H1 (cell line): ENCODE data around the gene CIROP. TPM values are rescaled to one million over a fixed set of nuclear protein-coding genes. Genes with fewer than 3 reads are reported as not detected.
A peak's percentile ranks its signal among the peaks of the same experiment; 100 is the strongest.

Experiments used
- CTCF ChIA-PET: fragments of 300-600 bp; sonication (Branson Sonifier 250); formaldehyde crosslinking; loops from one replicate; lab custom pipeline; 2021; ENCODE audit not compliant: partially characterized antibody; lab: Charles Lee
- POLR2A ChIA-PET: fragments of 300-600 bp; sonication (Branson Sonifier 250); formaldehyde crosslinking; loops from one replicate; lab custom pipeline; 2021; ENCODE audit warnings: inconsistent platforms; ENCODE audit not compliant: partially characterized antibody; lab: Charles Lee
- DNase-seq, 2 experiments: peaks; one replicate each; pipeline versions ENCODE4 v3.0.0 to v3.0.0-alpha.2; 2010 to 2022; ENCODE audit warnings: low spot score in 2 of 2, low read depth in 1 of 2, mixed read lengths in 1 of 2
- FAIRE-seq: peaks from 2 replicates; lab custom pipeline; 2011; peaks lifted over from hg19 to GRCh38; lab: Jason Lieb, UNC
- H2AFZ ChIP-seq: 2 replicates; pipeline ENCODE4 v1.8.1; 2012; ENCODE audit warnings: low read length, inconsistent platforms
- H2AK5ac ChIP-seq: 2 replicates; pipeline ENCODE4 v1.6.1; 2013; ENCODE audit warnings: low read depth, low read length
- H2BK120ac ChIP-seq: replicated peaks from 2 replicates; pipeline ENCODE3; 2013; ENCODE audit warnings: low read depth, low read length, inconsistent platforms
- H2BK12ac ChIP-seq: 2 replicates; pipeline ENCODE4 v1.6.1; 2013; ENCODE audit warnings: low read depth, low read length
- H2BK15ac ChIP-seq: 2 replicates; pipeline ENCODE4 v1.6.1; 2013; ENCODE audit warnings: low read length
- H2BK20ac ChIP-seq: 2 replicates; pipeline ENCODE4 v1.6.1; 2013; ENCODE audit warnings: low read length
- H2BK5ac ChIP-seq: 2 replicates; pipeline ENCODE4 v1.6.1; 2013; ENCODE audit warnings: low read depth, low read length
- H3K14ac ChIP-seq: 2 replicates; pipeline ENCODE4 v1.6.1; 2013; ENCODE audit warnings: inconsistent platforms; ENCODE audit not compliant: insufficient read length
- H3K18ac ChIP-seq: 2 replicates; pipeline ENCODE4 v1.6.1; 2013; ENCODE audit warnings: low read length; ENCODE audit errors: extremely low read depth
- H3K23ac ChIP-seq: 2 replicates; pipeline ENCODE4 v1.6.1; 2013; ENCODE audit warnings: inconsistent platforms; ENCODE audit not compliant: insufficient read length
- H3K23me2 ChIP-seq: 2 replicates; pipeline ENCODE4 v1.6.1; 2013; ENCODE audit warnings: low read depth, low read length
- H3K27ac ChIP-seq: 2 replicates; pipeline ENCODE4 v1.6.1; 2011; ENCODE audit warnings: low read depth, low read length, inconsistent platforms
- H3K27me3 ChIP-seq, 4 experiments: replicated peaks in 1 of 4; 1 replicate in 1 of 4; 2 replicates in 3 of 4; pipeline versions ENCODE4 v1.6.1 to v1.8.1; 2011 to 2013; ENCODE audit warnings: low read length in 3 of 4, mild to moderate bottlenecking in 3 of 4, inconsistent platforms in 2 of 4, mixed read lengths in 2 of 4, moderate library complexity in 1 of 4; ENCODE audit not compliant: control insufficient read depth in 3 of 4, insufficient read depth in 3 of 4; ENCODE audit errors: extremely low read depth in 1 of 4
- H3K36me3 ChIP-seq, 4 experiments: 2 replicates each; pipeline versions ENCODE4 v1.6.1 to v1.8.1; 2011 to 2013; ENCODE audit warnings: mild to moderate bottlenecking in 4 of 4, low read length in 3 of 4, moderate library complexity in 2 of 4, control low read depth in 1 of 4, inconsistent platforms in 1 of 4; ENCODE audit not compliant: insufficient read depth in 4 of 4, control insufficient read depth in 2 of 4
- H3K4ac ChIP-seq: replicated peaks from 2 replicates; pipeline ENCODE3; 2013; ENCODE audit warnings: low read length, low read depth, mixed read lengths, inconsistent platforms; ENCODE audit not compliant: insufficient read length
- H3K4me1 ChIP-seq, 4 experiments: replicated peaks in 1 of 4; 1 replicate in 1 of 4; 2 replicates in 3 of 4; pipeline versions ENCODE4 v1.6.1 to v1.8.1; 2011 to 2013; ENCODE audit warnings: low read length in 3 of 4, inconsistent platforms in 2 of 4, mixed read lengths in 1 of 4; ENCODE audit not compliant: insufficient read depth in 4 of 4, control insufficient read depth in 3 of 4
- H3K4me2 ChIP-seq, 2 experiments: 2 replicates each; pipeline versions ENCODE4 v1.6.1 to v1.8.1; 2011 to 2013; ENCODE audit warnings: low read depth in 2 of 2, low read length in 2 of 2, control low read depth in 1 of 2, inconsistent platforms in 1 of 2, mild to moderate bottlenecking in 1 of 2; ENCODE audit not compliant: insufficient read depth in 1 of 2
- H3K4me3 ChIP-seq, 4 experiments: fragments of 200-600, 300-600 bp in 1 of 4; sonication (generic), shearing (Covaris generic), sonication (Bioruptor Twin) in 1 of 4; 2 replicates each; pipeline versions ENCODE4 v1.5.1 to v1.8.1; 2011 to 2016; ENCODE audit warnings: low read length in 4 of 4, low read depth in 3 of 4, control low read depth in 2 of 4, inconsistent platforms in 2 of 4, mild to moderate bottlenecking in 2 of 4, mixed read lengths in 1 of 4, moderate library complexity in 1 of 4; ENCODE audit not compliant: insufficient read depth in 2 of 4; ENCODE audit errors: extremely low read depth in 1 of 4
- H3K56ac ChIP-seq: replicated peaks from 2 replicates; pipeline ENCODE3; 2013; ENCODE audit warnings: low read depth, mild to moderate bottlenecking, mixed read lengths, low read length, inconsistent platforms; ENCODE audit not compliant: insufficient read length
- H3K79me1 ChIP-seq: 2 replicates; pipeline ENCODE4 v1.6.1; 2013; ENCODE audit warnings: low read depth, low read length, control low read depth
- H3K79me2 ChIP-seq, 2 experiments: 2 replicates each; pipeline versions ENCODE4 v1.6.1 to v1.8.1; 2012 to 2013; ENCODE audit warnings: low read length in 2 of 2, mild to moderate bottlenecking in 2 of 2, inconsistent platforms in 1 of 2; ENCODE audit not compliant: insufficient read depth in 2 of 2, control insufficient read depth in 1 of 2
- H3K9ac ChIP-seq, 4 experiments: replicated peaks in 1 of 4; 1 replicate in 1 of 4; 2 replicates in 3 of 4; pipeline versions ENCODE4 v1.6.1 to v1.8.1; 2011 to 2013; ENCODE audit warnings: low read depth in 3 of 4, low read length in 3 of 4, control low read depth in 2 of 4, mild to moderate bottlenecking in 2 of 4, moderate library complexity in 2 of 4, inconsistent platforms in 1 of 4; ENCODE audit errors: extremely low read depth in 1 of 4
- H3K9me3 ChIP-seq, 2 experiments: 2 replicates each; pipeline versions ENCODE4 v1.6.1 to v1.8.1; 2012 to 2013; ENCODE audit warnings: mild to moderate bottlenecking in 2 of 2, moderate library complexity in 2 of 2, control low read depth in 1 of 2, inconsistent platforms in 1 of 2, low read depth in 1 of 2, low read length in 1 of 2, mixed read lengths in 1 of 2; ENCODE audit not compliant: insufficient read depth in 2 of 2
- H4K20me1 ChIP-seq, 2 experiments: replicated peaks in 1 of 2; 2 replicates each; pipeline versions ENCODE3 to v1.8.1; 2011 to 2013; ENCODE audit warnings: inconsistent platforms in 2 of 2, low read length in 2 of 2, mild to moderate bottlenecking in 1 of 2; ENCODE audit not compliant: insufficient read depth in 2 of 2, control insufficient read depth in 1 of 2
- H4K5ac ChIP-seq: 2 replicates; pipeline ENCODE4 v1.6.1; 2013; ENCODE audit warnings: low read length, low read depth, mixed read lengths, inconsistent platforms; ENCODE audit not compliant: insufficient read length
- H4K8ac ChIP-seq: 2 replicates; pipeline ENCODE4 v1.8.0; 2013; ENCODE audit warnings: mild to moderate bottlenecking, moderate library complexity, low read length, inconsistent platforms; ENCODE audit not compliant: insufficient read depth; ENCODE audit errors: extremely low read depth
- H4K91ac ChIP-seq: replicated peaks from 2 replicates; pipeline ENCODE3; 2013; ENCODE audit warnings: low read length, mixed read lengths, inconsistent platforms; ENCODE audit not compliant: insufficient read length
- ATF3 ChIP-seq: IDR thresholded peaks from 2 replicates; pipeline ENCODE4 v1.6.1; 2011; ENCODE audit warnings: low read depth, mild to moderate bottlenecking, low read length; ENCODE audit not compliant: insufficient read depth
- CHD2 ChIP-seq: IDR thresholded peaks from 2 replicates; pipeline ENCODE4 v1.6.1; 2012; ENCODE audit warnings: low read length, improper control_type of control experiment
- CREB1 ChIP-seq: IDR thresholded peaks from 2 replicates; pipeline ENCODE4 v1.6.1; 2012; ENCODE audit warnings: inconsistent platforms
- HDAC2 ChIP-seq, 2 experiments: fragments of 300-600 bp in 1 of 2; sonication (generic) in 1 of 2; IDR thresholded peaks; 2 replicates each; pipeline ENCODE4 v1.6.1; 2011 to 2012; ENCODE audit warnings: low read depth in 2 of 2, low read length in 2 of 2, mild to moderate bottlenecking in 2 of 2, moderate library complexity in 2 of 2, borderline replicate concordance in 1 of 2, inconsistent platforms in 1 of 2
- SIN3A ChIP-seq, 2 experiments: IDR thresholded peaks in 1 of 2; conservative IDR thresholded peaks in 1 of 2; 2 replicates each; pipeline ENCODE4 v1.6.1; 2011 to 2012; ENCODE audit warnings: low read length in 2 of 2, improper control_type of control experiment in 1 of 2, low read depth in 1 of 2, mild to moderate bottlenecking in 1 of 2
- SIX5 ChIP-seq: IDR thresholded peaks from 2 replicates; pipeline ENCODE4 v1.6.1; 2011; ENCODE audit warnings: mild to moderate bottlenecking, low read depth, low read length
- SRF ChIP-seq: IDR thresholded peaks from 2 replicates; pipeline ENCODE4 v1.6.1; 2011; ENCODE audit warnings: mild to moderate bottlenecking, low read depth, low read length, moderate library complexity
- TBP ChIP-seq: IDR thresholded peaks from 2 replicates; pipeline ENCODE4 v1.6.1; 2011; ENCODE audit warnings: low read depth, low read length, improper control_type of control experiment
- WGBS, 2 experiments: shearing (Covaris generic) in 1 of 2; methylation state at CpG; one replicate each; pipeline versions ENCODE4 v1.1.6 to v1.1.7; 2013 to 2015; ENCODE audit warnings: low lambda C conversion rate in 2 of 2, mixed read lengths in 2 of 2, inconsistent platforms in 1 of 2, low coverage in 1 of 2, missing lambda C conversion rate in 1 of 2; ENCODE audit not compliant: insufficient replicate concordance in 2 of 2, insufficient coverage in 1 of 2, insufficient read length in 1 of 2; ENCODE audit errors: extremely low coverage in 1 of 2, missing lambda C conversion rate in 1 of 2; 5-methylcytosine and 5-hydroxymethylcytosine counted together
- polyA plus RNA-seq, 7 experiments: library from polyadenylated mRNA; depleted of rRNA in 3 of 7; stranded (reverse) in 5 of 7; unstranded in 2 of 7; fragments of >200 nt in 5 of 7; fragments of 200-250 nt in 2 of 7; gene quantifications; 1 replicate in 5 of 7; 2 replicates in 1 of 7; 4 replicates in 1 of 7; pipeline versions ENCODE4 v1.2.1 to v1.2.3, GENCODE V29; 2011 to 2013; ENCODE audit warnings: missing spikeins in 2 of 7, mixed read lengths in 2 of 7
- total RNA-seq: library from RNA; stranded (reverse); fragmentation: NEBNext Ultra II Directional; extraction: Animal tissue kit (Norgen Biotek cat#: 25700); gene quantifications from 2 replicates; pipeline ENCODE4 v1.2.1, GENCODE V29; 2021

CIROP gene
- total and polyA plus RNA-seq, 2 of the 8 experiments (the other 6 are each of a cell fraction or from before 2014, with no cell fraction given), result 0.06 TPM; not detected in 1

GRCh38 chr14:23070262-23071129 lies 34.3 kb downstream of the CIROP start:
- H3K18ac ChIP-seq, result peak overlapping the region; percentile 2; the same call in 1 of the 2 replicates
- WGBS, 2 experiments, result 15 to 100% methylated on average over 1 to 10 of the region's 10 CpGs
- peak overlapping the region; percentile 92 to 99 for H3K4me2 ChIP-seq
- peaks cover 18 to 20% of the 10 kb centered on the region in 2 experiments for H4K20me1 ChIP-seq
- no peak overlapping the region for H2BK20ac ChIP-seq
- no peaks in the 10 kb centered on the region for H3K27me3 ChIP-seq
- H2BK5ac ChIP-seq, result peak overlapping the region; percentile 86
- ChIA-PET POLR2A (interaction anchor here (0.7 to 4.0 kb wide), 19 partner anchors 8 to 114 kb away, joined by 3 to 37 read pairs (median 9); partner anchors contain the start of genes ACIN1, AJUBA, C14orf119 and CIROP), CTCF (interaction anchor here (0.7 to 3.0 kb wide), 9 partner anchors 10 to 266 kb away, joined by 3 to 15 read pairs (median 4); no protein-coding TSS in a partner anchor)
- H3K4me3 ChIP-seq, result peak overlapping the region; percentile 76 to 98 (median 89)
- FAIRE-seq (no peak), DNase-seq (no peak)
- no peak overlapping the region for H2BK120ac ChIP-seq
- no peak overlapping the region for H3K14ac ChIP-seq
- no peak overlapping the region for H4K8ac ChIP-seq
- no peaks in the 10 kb centered on the region for H3K9me3 ChIP-seq
- H3K56ac ChIP-seq, result no peak overlapping the region
- peaks cover 23 to 55% of the 10 kb centered on the region in 2 experiments for H3K79me2 ChIP-seq
- no peak overlapping the region for H3K4ac ChIP-seq
- no peak overlapping the region for H3K23ac ChIP-seq
- peaks cover 23 to 57% (median 39%) of the 10 kb centered on the region in 4 experiments for H3K36me3 ChIP-seq
- H4K5ac ChIP-seq, result peak overlapping the region; percentile 55
- H3K23me2 ChIP-seq, result peaks cover 14% of the 10 kb centered on the region
- peak overlapping the region; percentile 86 for H3K27ac ChIP-seq
- peaks cover 7% of the 10 kb centered on the region for H3K79me1 ChIP-seq
- H2BK12ac ChIP-seq, result no peak overlapping the region; the same call in 1 of the 2 replicates
- H4K91ac ChIP-seq, result no peak overlapping the region
- H2BK15ac ChIP-seq, result no peak overlapping the region
- H2AFZ ChIP-seq, result no peak overlapping the region
- peak overlapping the region; percentile 90 to 97 (median 92) for H3K9ac ChIP-seq
- peaks cover 5 to 27% (median 15%) of the 10 kb centered on the region in 4 experiments; a peak in 6 of 7 replicates for H3K4me1 ChIP-seq
- 0 out of 2 replicates have a peak overlapping the region, but pooled peaks have one; percentile 72 for H2AK5ac ChIP-seq
- no peak for TF ChIP-seq ATF3
- TF ChIP-seq SRF, result no peak
- no peak for TF ChIP-seq TBP
- TF ChIP-seq SIX5, result no peak
- TF ChIP-seq CHD2, result no peak
- TF ChIP-seq HDAC2 (IDR thresholded peaks at IDR 0.05; ENCODE audit: borderline replicate concordance in 1 of 2, low read depth in 2 of 2, low read length in 2 of 2), result no peak
- no peak for TF ChIP-seq CREB1
- no peak for TF ChIP-seq SIN3A (conservative IDR thresholded peaks at IDR 0.05 in 1 of 2, IDR thresholded peaks at IDR 0.05 in 1 of 2; ENCODE audit: low read depth in 1 of 2, low read length in 2 of 2)
